Ovary (tissue), 9 donors: ENCODE data around the gene EEF1G. TPM values are rescaled to one million over a fixed set of nuclear protein-coding genes. Genes with fewer than 3 reads are reported as not detected.
"Not testable (repeated sequence)": the region's sequence is repeated elsewhere in the genome, so short reads cannot be mapped to it uniquely, and the experiment has no call there.

Source experiments
- DNase-seq, 5 donors: peaks; one replicate each; pipeline ENCODE4 v3.0.0-alpha.2; 2019 to 2020
- H3K27ac ChIP-seq, 2 donors: fragments of 200-600 bp; one replicate each; pipeline versions ENCODE4 v1.5.1 to v1.8.0; 2019 to 2022
- H3K27me3 ChIP-seq: fragments of 200-600 bp; one replicate; pipeline ENCODE4 v1.8.0; 2022
- H3K36me3 ChIP-seq: fragments of 200-600 bp; sonication (generic); one replicate; pipeline ENCODE4 v1.5.1; 2019
- H3K4me1 ChIP-seq: one replicate; pipeline ENCODE4 v1.8.1; 2013; ENCODE audit warnings: mild to moderate bottlenecking, moderate library complexity; ENCODE audit not compliant: insufficient read depth
- H3K4me3 ChIP-seq: fragments of 200-600 bp; sonication (generic); one replicate; pipeline ENCODE4 v1.5.1; 2017
- H3K9me3 ChIP-seq, 2 donors: fragments of 200-600 bp in 1 of 2; sonication (generic) in 1 of 2; one replicate each; pipeline versions ENCODE4 v1.5.1 to v1.8.1; 2013 to 2019; ENCODE audit warnings: mild to moderate bottlenecking in 1 of 2, moderate library complexity in 1 of 2
- EP300 ChIP-seq: sonication (generic); formaldehyde crosslinking; IDR thresholded peaks from one replicate; pipeline ENCODE4 v1.6.1; 2017; ENCODE audit warnings: antibody characterized with exemption
- POLR2A ChIP-seq: fragments of 450-650 bp; IDR thresholded peaks from one replicate; pipeline ENCODE4 v1.6.1; 2017; ENCODE audit warnings: antibody characterized with exemption, mild to moderate bottlenecking, moderate library complexity
- WGBS, 3 donors: extraction: QIAGEN DNeasy Blood & Tissue Kit in 1 of 3; methylation state at CpG; one replicate each; pipeline versions ENCODE4 v1.1.5 to v1.1.7; 2013 to 2017; 5-methylcytosine and 5-hydroxymethylcytosine counted together
- intact Hi-C, 4 donors: fragments of 100-400 bp; cut with DNase I; formaldehyde crosslinking; loops; one replicate each; pipeline versions ENCODE4 v1.11.0 to v1.15.1; 2022 to 2023
- polyA plus RNA-seq, 2 donors: library from polyadenylated mRNA; stranded (reverse); fragments of 200-250 nt in 1 of 2; fragments of 350-450 nt in 1 of 2; fragmentation: Illumina TruSeq in 1 of 2; extraction: RNeasy Lipid Tissue Mini Kit (QIAGEN cat#74804) in 1 of 2; gene quantifications; one replicate each; pipeline ENCODE4 v1.2.3, GENCODE V29; 2013 to 2014
- total RNA-seq, 7 donors: library from RNA; depleted of rRNA in 2 of 7; stranded (reverse); fragments of >200 nt in 2 of 7; fragmentation: NEBNext Ultra II Directional in 3 of 7; extraction: Animal tissue kit (Norgen Biotek cat#: 25700) in 3 of 7; gene quantifications; one replicate each; pipeline versions ENCODE4 v1.1.0 to v1.2.4, GENCODE V29; 2016 to 2023
- TF ChIP-seq, protein P1 (sequence below), 3 donors: fragments of 450-650 bp in 2 of 3; fragments of 200-600 bp in 1 of 3; IDR thresholded peaks; one replicate each; pipeline versions ENCODE4 v1.5.1 to v1.8.0; 2016 to 2022; ENCODE audit warnings: antibody characterized with exemption in 3 of 3, mild to moderate bottlenecking in 1 of 3
- donor health status: DM: no; HTN: no; CAD: no; lungs with moderate emphysema.
- donor health status: DM: no; HTN: no; CAD: no.
- donor health status: Bipolar disorder and iron deficiency.
- donor health status: DM: yes; HTN: yes; CAD: no.
- donor health status: DM: no; HTN: no; CAD: no.
- donor health status: DM: yes; HTN: yes; CAD: no.

EEF1G gene
- total and polyA plus RNA-seq, 9 donors = 2,147 to 3,023 (median 2,476) TPM

DNA sequence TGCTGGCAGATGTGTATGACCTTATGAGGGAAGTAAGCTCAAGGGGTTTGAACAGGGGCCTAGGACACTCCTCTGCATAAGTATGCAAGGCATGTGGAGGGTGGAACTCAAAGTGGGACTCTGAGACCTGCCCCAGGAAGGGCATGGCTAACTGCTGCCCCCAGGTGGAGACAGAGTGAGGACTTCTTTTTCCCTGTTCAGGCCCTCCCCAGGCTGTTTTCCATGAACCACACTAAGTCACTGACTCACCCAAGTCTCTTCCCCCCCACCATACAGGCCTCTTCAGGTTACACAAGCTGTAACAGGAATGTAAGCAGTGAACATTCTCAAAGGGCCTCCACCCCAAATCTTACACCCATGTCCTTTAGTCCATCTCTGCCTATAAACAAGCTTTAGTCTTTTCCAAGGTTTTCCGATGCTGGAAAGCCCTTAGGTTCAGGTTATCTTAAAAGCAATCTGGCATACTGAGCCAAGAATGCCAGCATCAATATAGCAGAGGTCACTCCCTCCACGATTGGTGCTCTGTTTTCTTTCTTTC is 13.1 kb downstream of the EEF1G start:
- no peak for TF ChIP-seq EP300
- no peak for TF ChIP-seq POLR2A
- TF ChIP-seq, protein P1, sequence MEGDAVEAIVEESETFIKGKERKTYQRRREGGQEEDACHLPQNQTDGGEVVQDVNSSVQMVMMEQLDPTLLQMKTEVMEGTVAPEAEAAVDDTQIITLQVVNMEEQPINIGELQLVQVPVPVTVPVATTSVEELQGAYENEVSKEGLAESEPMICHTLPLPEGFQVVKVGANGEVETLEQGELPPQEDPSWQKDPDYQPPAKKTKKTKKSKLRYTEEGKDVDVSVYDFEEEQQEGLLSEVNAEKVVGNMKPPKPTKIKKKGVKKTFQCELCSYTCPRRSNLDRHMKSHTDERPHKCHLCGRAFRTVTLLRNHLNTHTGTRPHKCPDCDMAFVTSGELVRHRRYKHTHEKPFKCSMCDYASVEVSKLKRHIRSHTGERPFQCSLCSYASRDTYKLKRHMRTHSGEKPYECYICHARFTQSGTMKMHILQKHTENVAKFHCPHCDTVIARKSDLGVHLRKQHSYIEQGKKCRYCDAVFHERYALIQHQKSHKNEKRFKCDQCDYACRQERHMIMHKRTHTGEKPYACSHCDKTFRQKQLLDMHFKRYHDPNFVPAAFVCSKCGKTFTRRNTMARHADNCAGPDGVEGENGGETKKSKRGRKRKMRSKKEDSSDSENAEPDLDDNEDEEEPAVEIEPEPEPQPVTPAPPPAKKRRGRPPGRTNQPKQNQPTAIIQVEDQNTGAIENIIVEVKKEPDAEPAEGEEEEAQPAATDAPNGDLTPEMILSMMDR (IDR thresholded peaks at IDR 0.05) = peak; percentile 53 to 90 (median 72)
- peak; percentile 81 to 94 (median 87) for DNase-seq
- H3K9me3 ChIP-seq = no peaks in the 10 kb centered on the region
- no peak overlapping the region for H3K4me3 ChIP-seq
- 10 to 11% (median 10%) methylated on average over 2 of the region's 2 CpGs for WGBS, 3 donors
- intact Hi-C loops = no loop called here
- H3K27ac ChIP-seq = peak overlapping the region; percentile 33 to 41
- H3K27me3 ChIP-seq = no peaks in the 10 kb centered on the region
- H3K36me3 ChIP-seq = no peaks in the 10 kb centered on the region
- peaks cover 14% of the 10 kb centered on the region for H3K4me1 ChIP-seq

- DNase-seq = peak in 1 of 5 donors; percentile 26
- intact Hi-C loops = loop anchor here in 2 of 4 donors (5.0 to 10.0 kb wide), 3 partner anchors 142 to 1055 kb away; partner anchors contain the start of genes PLAAT3 (in 1 of the 2) and SCGB1A1 (in 1 of the 2)
- peaks cover 16% of the 10 kb centered on the region for H3K4me1 ChIP-seq
- not testable (repeated sequence) for H3K27ac ChIP-seq, H3K9me3 ChIP-seq, H3K36me3 ChIP-seq, H3K4me3 ChIP-seq, H3K27me3 ChIP-seq
- 76 to 81% (median 78%) methylated on average over 5 of the region's 5 CpGs for WGBS, 3 donors
Observed at GRCh38 chr11:62559626-62560025, 14.1 kb downstream of the EEF1G start.

- Histone ChIP-seq H3K36me3 (no peaks in the 10 kb centered on the region), H3K9me3 (no peaks in the 10 kb centered on the region), H3K4me3 (no peak overlapping the region), H3K27me3 (no peaks in the 10 kb centered on the region), H3K27ac (no peak overlapping the region), H3K4me1 (peaks cover 19% of the 10 kb centered on the region)
- WGBS, 3 donors = 82 to 84% (median 83%) methylated on average over 8 of the region's 8 CpGs
- intact Hi-C loops = loop anchor here in 2 of 4 donors (5.0 to 10.0 kb wide), 3 partner anchors 142 to 1056 kb away; partner anchors contain the start of genes PLAAT3 (in 1 of the 2) and SCGB1A1 (in 1 of the 2)
- DNase-seq = peak in 2 of 5 donors; percentile 4 to 12
- TF ChIP-seq EP300 (no peak), POLR2A (no peak)
- TF ChIP-seq, protein P1 (IDR thresholded peaks at IDR 0.05) = no peak
Observed at GRCh38 chr11:62559204-62559603, 14.5 kb downstream of the EEF1G start.

- H3K27ac ChIP-seq = no peak overlapping the region
- no peaks in the 10 kb centered on the region for H3K9me3 ChIP-seq
- H3K4me1 ChIP-seq = peaks cover 23% of the 10 kb centered on the region
- 80 to 88% (median 84%) methylated on average over 9 of the region's 9 CpGs for WGBS, 3 donors
- H3K4me3 ChIP-seq = no peak overlapping the region
- peak in 2 of 5 donors; percentile 23 to 37 for DNase-seq
- TF ChIP-seq, protein P1 (IDR thresholded peaks at IDR 0.05) = no peak
- TF ChIP-seq POLR2A (no peak), EP300 (no peak)
- intact Hi-C loops = loop anchor here in 2 of 4 donors (5.0 to 10.0 kb wide), 3 partner anchors 141 to 1056 kb away; partner anchors contain the start of genes PLAAT3 (in 1 of the 2) and SCGB1A1 (in 1 of the 2)
- no peaks in the 10 kb centered on the region for H3K27me3 ChIP-seq
- H3K36me3 ChIP-seq = no peaks in the 10 kb centered on the region
Observed at GRCh38 chr11:62558669-62559068, 15.0 kb downstream of the EEF1G start.
